ENCODE data around the gene KERA. TPM values are rescaled to one million over a fixed set of nuclear protein-coding genes. Genes with fewer than 3 reads are reported as not detected.

The KERA gene
- total RNA-seq, 4 donors from 2014 or later: not detected

DNA sequence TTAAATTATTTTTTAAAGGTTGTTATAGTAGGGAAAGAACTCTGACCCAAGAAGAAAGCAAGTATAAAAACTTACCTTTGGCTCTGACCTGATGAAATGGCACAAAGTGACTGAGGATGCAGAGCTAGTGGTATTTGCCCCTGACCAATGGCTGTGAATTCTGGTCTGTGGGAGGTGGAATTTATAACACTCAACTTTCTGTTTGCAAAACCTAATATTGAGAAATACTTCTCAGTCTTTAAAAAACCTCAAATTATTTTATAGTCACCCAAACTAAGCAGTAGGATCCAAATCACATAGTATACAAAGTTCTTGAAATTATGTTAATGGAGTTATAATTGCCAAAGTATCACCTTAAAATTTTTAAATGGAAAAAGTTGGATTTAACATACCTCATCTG is 53.0 kb downstream of the KERA start, which contains the start of gene EPYC:
TSS of gene EPYC (minus strand) at position 101 of the 400 bp plus-strand sequence. CDS start 2,407 bp downstream, outside the sequence.
- Histone ChIP-seq H3K27me3 (no peaks in the 10 kb centered on the region), H3K27ac (no peak within 1 kb of the TSS), H3K4me1 (no peaks in the 10 kb centered on the region), H3K4me3 (no peak within 1 kb of the TSS), H3K9me3 (no peaks in the 10 kb centered on the region), H3K36me3 (no peaks in the 10 kb centered on the region)
- DNase-seq: no peak
- no peak for TF ChIP-seq POLR2AphosphoS5 (IDR thresholded peaks at IDR 0.05)
- no peak for TF ChIP-seq EP300 (IDR thresholded peaks at IDR 0.05; ENCODE audit: low read depth)
- TF ChIP-seq, protein P1, sequence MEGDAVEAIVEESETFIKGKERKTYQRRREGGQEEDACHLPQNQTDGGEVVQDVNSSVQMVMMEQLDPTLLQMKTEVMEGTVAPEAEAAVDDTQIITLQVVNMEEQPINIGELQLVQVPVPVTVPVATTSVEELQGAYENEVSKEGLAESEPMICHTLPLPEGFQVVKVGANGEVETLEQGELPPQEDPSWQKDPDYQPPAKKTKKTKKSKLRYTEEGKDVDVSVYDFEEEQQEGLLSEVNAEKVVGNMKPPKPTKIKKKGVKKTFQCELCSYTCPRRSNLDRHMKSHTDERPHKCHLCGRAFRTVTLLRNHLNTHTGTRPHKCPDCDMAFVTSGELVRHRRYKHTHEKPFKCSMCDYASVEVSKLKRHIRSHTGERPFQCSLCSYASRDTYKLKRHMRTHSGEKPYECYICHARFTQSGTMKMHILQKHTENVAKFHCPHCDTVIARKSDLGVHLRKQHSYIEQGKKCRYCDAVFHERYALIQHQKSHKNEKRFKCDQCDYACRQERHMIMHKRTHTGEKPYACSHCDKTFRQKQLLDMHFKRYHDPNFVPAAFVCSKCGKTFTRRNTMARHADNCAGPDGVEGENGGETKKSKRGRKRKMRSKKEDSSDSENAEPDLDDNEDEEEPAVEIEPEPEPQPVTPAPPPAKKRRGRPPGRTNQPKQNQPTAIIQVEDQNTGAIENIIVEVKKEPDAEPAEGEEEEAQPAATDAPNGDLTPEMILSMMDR (IDR thresholded peaks at IDR 0.05): no peak
- no peak for TF ChIP-seq POLR2A (IDR thresholded peaks at IDR 0.05)
- intact Hi-C loops (cut with DNase I; ENCODE audit: low total_unique reads): no loop called here
- in situ Hi-C loops (cut with MboI; ENCODE audit: low pct_ligation_motif_present in 1 of 4, low pct_unique_long_range_greater_than_20kb in 1 of 4, low sequenced_read_pairs in 3 of 4): no loop called here

DNA sequence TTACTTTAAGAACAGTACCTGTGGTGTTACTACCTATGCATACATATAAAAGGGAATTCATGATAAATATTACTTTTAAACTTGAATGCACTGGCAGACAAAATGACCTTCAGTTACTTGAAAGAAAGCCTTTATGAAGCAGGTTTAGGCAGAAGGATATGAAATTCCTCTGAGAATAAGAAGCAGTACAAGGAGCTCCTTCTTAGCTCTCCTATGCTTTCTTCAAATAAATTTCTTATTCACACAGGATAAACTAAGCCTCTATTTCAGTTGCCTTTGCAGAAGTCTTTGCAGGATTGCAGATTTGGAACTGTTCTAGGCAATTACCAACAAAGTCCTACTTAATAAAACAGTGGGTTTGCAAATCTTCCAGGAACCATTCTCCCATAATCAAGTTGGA is 54.1 kb downstream of the KERA start:
- no peaks in the 10 kb centered on the region for H3K4me1 ChIP-seq
- DNase-seq: no peak
- no peak overlapping the region for H3K4me3 ChIP-seq
- TF ChIP-seq POLR2AphosphoS5 (IDR thresholded peaks at IDR 0.05) (no peak), EP300 (IDR thresholded peaks at IDR 0.05; ENCODE audit: low read depth) (no peak), POLR2A (IDR thresholded peaks at IDR 0.05) (no peak)
- TF ChIP-seq, protein P1 (IDR thresholded peaks at IDR 0.05): no peak
- no peak overlapping the region for H3K27ac ChIP-seq
- in situ Hi-C loops (cut with MboI; ENCODE audit: low pct_ligation_motif_present in 1 of 4, low pct_unique_long_range_greater_than_20kb in 1 of 4, low sequenced_read_pairs in 3 of 4) (no loop called here), intact Hi-C loops (cut with DNase I; ENCODE audit: low total_unique reads) (no loop called here)
- no peaks in the 10 kb centered on the region for H3K36me3 ChIP-seq
- H3K27me3 ChIP-seq: no peaks in the 10 kb centered on the region
- no peaks in the 10 kb centered on the region for H3K9me3 ChIP-seq

DNA sequence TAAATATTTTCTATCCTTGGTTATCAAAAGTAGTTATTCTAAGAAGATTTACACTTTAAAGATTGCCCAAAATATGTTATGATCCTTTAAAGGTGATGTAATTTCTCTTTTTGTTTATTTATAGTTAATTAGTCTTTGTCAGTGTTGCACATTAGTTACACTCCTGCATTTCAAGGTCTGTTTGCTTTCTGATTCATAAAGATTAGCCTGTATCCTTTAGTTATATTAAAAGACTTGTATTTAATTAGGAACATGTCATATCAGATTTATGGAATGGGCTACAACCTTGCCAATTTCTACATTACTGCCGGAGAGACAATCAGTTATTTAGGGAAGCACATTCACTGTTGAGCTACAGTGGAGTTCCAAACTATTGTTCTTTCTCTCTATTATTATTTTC is 56.5 kb downstream of the KERA start:
- intact Hi-C loops (cut with DNase I; ENCODE audit: low total_unique reads): no loop called here
- in situ Hi-C loops (cut with MboI; ENCODE audit: low pct_ligation_motif_present in 1 of 4, low pct_unique_long_range_greater_than_20kb in 1 of 4, low sequenced_read_pairs in 3 of 4): no loop called here
- no peak for DNase-seq
- Histone ChIP-seq H3K27me3 (no peaks in the 10 kb centered on the region), H3K27ac (no peak overlapping the region), H3K4me3 (no peak overlapping the region), H3K36me3 (no peaks in the 10 kb centered on the region), H3K9me3 (no peaks in the 10 kb centered on the region), H3K4me1 (no peaks in the 10 kb centered on the region)
- WGBS, 2 donors (ENCODE audit: low coverage in 1 of 2): 54 to 71% methylated on average over 1 of the region's 1 CpG
- TF ChIP-seq, protein P1 (IDR thresholded peaks at IDR 0.05): no peak
- TF ChIP-seq EP300 (IDR thresholded peaks at IDR 0.05; ENCODE audit: low read depth) (no peak), POLR2AphosphoS5 (IDR thresholded peaks at IDR 0.05) (no peak), POLR2A (IDR thresholded peaks at IDR 0.05) (no peak)

Other genes with a start within 250 kb of the KERA start
- gene CCER1, start 102.8 kb downstream of the KERA start, total RNA-seq: not detected
- gene EPYC, start 53.1 kb downstream of the KERA start, total RNA-seq: not detected
- 10 to 100 TPM; 13.8 to 43.3 (median 31.5) TPM for gene LUM, start 53.5 kb upstream of the KERA start, total RNA-seq
- gene DCN, start 124.8 kb upstream of the KERA start, total RNA-seq: 100 to 1,000 TPM; 133 to 511 (median 276) TPM